HUES64 (cell line): ENCODE measurements around the gene GRWD1.
"Not testable (repeated sequence)": the region's sequence is repeated elsewhere in the genome, so short reads cannot be mapped to it uniquely, and the experiment has no call there.

Experiments
- H3K27ac ChIP-seq: 2 replicates; pipeline ENCODE4 v1.7.0; 2013; ENCODE audit warnings: low read depth, low read length, inconsistent platforms
- H3K27me3 ChIP-seq: 2 replicates; pipeline ENCODE4 v1.6.1; 2013; ENCODE audit warnings: mild to moderate bottlenecking, low read length; ENCODE audit not compliant: insufficient read depth
- H3K36me3 ChIP-seq: 2 replicates; pipeline ENCODE4 v1.6.1; 2013; ENCODE audit warnings: mild to moderate bottlenecking, low read length; ENCODE audit not compliant: insufficient read depth
- H3K4me1 ChIP-seq: 2 replicates; pipeline ENCODE4 v1.6.1; 2013; ENCODE audit warnings: mild to moderate bottlenecking, low read length, moderate library complexity; ENCODE audit not compliant: insufficient read depth
- H3K4me3 ChIP-seq: 2 replicates; pipeline ENCODE4 v1.5.1; 2013; ENCODE audit warnings: mild to moderate bottlenecking, low read length, moderate library complexity
- H3K9ac ChIP-seq: 2 replicates; pipeline ENCODE4 v1.6.1; 2013; ENCODE audit warnings: mild to moderate bottlenecking, low read depth, low read length
- H3K9me3 ChIP-seq: 2 replicates; pipeline ENCODE4 v1.6.1; 2013; ENCODE audit warnings: low read depth, low read length; ENCODE audit not compliant: insufficient read depth
- WGBS: fragments of 150-250, 120-280 bp; methylation state at CpG from one replicate; pipeline ENCODE4 v1.1.7; 2013; ENCODE audit warnings: missing lambda C conversion rate; 5-methylcytosine and 5-hydroxymethylcytosine counted together

Gene GRWD1

DNA sequence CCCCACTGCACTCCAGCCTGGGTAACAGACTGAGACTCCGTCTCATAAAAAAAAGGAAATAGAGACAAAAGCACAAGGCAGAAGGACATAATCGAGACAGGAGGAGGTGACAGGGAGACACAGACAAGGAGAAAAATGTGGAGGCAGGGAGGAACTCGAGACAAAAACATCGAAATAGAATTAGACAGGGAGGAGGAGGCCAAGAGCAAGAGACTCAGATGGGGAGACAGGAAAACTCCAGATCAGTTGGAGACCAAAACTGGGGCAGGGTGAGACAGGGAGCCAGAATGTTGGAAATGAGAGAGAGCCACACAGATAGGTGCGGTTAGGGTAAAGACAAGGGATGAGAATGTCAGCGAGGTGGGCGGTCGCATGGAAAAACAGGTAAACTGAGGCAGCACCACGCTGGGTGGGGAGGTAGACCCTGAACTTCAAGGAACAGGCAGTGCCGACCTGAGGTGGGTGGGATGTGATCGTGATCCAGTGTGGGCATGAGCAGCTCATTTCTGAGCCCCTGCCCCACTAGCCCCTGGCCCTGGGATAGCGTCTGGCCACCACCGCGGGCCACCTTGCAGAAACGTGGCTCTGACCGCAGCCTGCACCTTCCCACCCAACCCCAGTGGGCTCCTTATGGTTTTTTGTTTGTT lies 38.6 kb downstream of the GRWD1 start:
- WGBS: 94% methylated on average over 16 of the region's 16 CpGs
- Histone ChIP-seq H3K4me3 (no peak overlapping the region), H3K4me1 (no peaks in the 10 kb centered on the region), H3K27me3 (no peaks in the 10 kb centered on the region), H3K9me3 (no peaks in the 10 kb centered on the region), H3K9ac (no peak overlapping the region), H3K36me3 (peaks cover 22% of the 10 kb centered on the region), H3K27ac (no peak overlapping the region)

DNA sequence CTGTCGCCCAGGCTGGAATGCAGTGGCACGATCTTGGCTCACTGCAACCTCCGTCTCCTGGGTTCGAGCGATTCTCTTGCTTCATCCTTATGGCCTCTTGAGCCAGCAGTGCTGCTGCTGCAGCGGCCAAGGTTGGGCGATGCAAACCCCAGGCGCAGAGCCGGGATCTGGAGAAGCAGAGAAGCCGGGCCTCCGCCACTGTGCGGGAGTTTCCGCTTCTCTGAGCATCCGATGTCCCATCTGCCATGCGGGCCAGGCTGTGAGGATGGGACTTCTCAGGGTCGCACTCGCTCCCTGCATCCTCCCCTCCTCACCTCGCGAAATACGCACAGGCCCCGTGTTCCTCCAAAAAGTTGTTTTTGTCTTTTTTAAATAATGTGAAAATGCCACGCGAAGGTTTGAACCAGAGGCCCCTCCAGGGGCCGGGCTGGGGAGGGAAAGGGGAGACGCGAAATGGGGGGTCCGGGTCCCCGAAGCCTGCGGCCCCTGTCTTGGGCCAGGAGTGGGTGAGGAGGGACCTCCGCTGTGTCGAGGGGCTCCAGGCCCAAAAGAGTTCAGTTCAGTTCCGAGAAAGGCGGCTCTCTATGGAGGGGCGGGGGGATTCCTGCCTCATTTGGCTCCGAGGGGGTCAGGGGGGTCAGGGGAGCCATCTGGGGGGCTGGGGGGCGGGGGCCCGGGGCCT lies 39.3 kb downstream of the GRWD1 start:
- H3K9ac ChIP-seq: no peak overlapping the region
- WGBS: 92% methylated on average over 34 of the region's 37 CpGs
- H3K4me1 ChIP-seq: peaks cover 3% of the 10 kb centered on the region; the same call in 1 of the 2 replicates
- peaks cover 15% of the 10 kb centered on the region; the same call in 1 of the 2 replicates for H3K36me3 ChIP-seq
- H3K27me3 ChIP-seq: peaks cover 2% of the 10 kb centered on the region; the same call in 1 of the 2 replicates
- no peaks in the 10 kb centered on the region for H3K9me3 ChIP-seq
- H3K27ac ChIP-seq: no peak overlapping the region
- H3K4me3 ChIP-seq: no peak overlapping the region

DNA sequence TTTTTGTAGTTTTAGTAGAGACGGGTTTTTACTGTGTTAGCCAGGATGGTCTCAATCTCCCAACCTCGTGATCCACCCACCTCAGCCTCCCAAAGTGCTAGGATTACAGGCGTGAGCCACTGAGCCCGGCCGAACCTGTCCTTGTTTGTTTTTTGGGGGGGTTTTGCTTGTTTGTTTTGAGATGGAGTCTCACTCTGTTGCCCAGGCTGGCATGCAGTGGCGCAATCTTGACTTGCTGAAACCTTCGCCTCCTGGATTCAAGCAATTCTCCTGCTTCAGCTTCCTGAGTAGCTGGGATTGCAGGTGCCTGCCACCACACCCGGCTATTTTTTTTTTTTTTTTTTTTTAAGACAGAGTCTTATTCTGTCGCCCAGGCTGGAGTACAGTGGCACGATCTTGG lies 40.9 kb downstream of the GRWD1 start:
- H3K9ac ChIP-seq, H3K4me1 ChIP-seq: not testable (repeated sequence)
- WGBS: 94% methylated on average over 9 of the region's 10 CpGs

DNA sequence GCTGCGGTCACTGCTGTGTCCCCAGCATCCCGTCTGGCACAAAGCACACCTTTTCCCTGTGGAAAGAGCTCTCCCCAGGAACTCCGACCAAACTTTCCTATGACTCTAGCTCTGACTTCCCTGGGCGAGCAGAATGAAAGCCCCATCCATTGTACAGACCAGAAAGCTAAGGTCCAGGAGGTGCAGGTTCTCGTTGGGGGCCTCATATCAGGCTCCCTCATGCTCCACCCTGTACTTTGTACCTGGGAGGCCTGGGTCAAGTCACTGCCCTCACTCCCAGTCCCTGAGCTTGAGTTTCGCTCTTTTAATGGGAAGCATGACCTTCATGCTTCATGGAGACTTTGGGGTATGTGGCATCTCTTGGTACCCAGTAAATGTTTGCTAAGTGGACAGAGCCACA lies 41.8 kb downstream of the GRWD1 start:
- H3K4me3 ChIP-seq: no peak overlapping the region
- H3K9ac ChIP-seq: no peak overlapping the region
- H3K4me1 ChIP-seq: peaks cover 7% of the 10 kb centered on the region
- whole genome bisulfite sequencing: 91% methylated on average over 6 of the region's 6 CpGs
- no peaks in the 10 kb centered on the region for H3K36me3 ChIP-seq
- no peak overlapping the region for H3K27ac ChIP-seq
- peaks cover 5% of the 10 kb centered on the region; the same call in 1 of the 2 replicates for H3K27me3 ChIP-seq
- no peaks in the 10 kb centered on the region for H3K9me3 ChIP-seq

More for the DNA sequence above, 40.9 kb downstream of the GRWD1 start:
- not testable (repeated sequence) for H3K36me3 ChIP-seq, H3K27ac ChIP-seq, H3K4me3 ChIP-seq, H3K9me3 ChIP-seq, H3K27me3 ChIP-seq

DNA sequence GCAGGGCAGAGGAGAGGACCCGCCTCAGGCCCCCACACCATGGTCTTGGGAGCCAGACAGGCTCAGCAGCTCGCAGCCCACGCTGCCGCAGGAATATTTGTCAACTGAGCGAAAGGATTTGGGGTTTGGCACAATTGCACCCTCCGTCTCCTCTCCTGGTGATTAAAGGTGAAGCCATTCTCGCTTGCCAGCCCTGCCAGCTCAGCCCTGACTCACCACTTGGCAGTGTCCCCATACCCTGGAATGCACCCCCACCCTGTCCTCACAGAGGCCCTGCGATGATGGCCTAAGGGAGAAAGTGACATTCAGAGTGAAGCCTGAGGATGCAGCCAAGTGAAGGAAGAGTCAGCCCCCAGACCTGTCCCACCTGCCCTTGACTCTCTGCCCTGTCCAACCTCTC lies 42.2 kb downstream of the GRWD1 start:
- Histone ChIP-seq H3K27me3 (peaks cover 5% of the 10 kb centered on the region; the same call in 1 of the 2 replicates), H3K4me1 (peaks cover 7% of the 10 kb centered on the region), H3K27ac (no peak overlapping the region), H3K9me3 (no peaks in the 10 kb centered on the region), H3K9ac (no peak overlapping the region), H3K36me3 (no peaks in the 10 kb centered on the region), H3K4me3 (no peak overlapping the region)
- WGBS: 94% methylated on average over 8 of the region's 8 CpGs

DNA sequence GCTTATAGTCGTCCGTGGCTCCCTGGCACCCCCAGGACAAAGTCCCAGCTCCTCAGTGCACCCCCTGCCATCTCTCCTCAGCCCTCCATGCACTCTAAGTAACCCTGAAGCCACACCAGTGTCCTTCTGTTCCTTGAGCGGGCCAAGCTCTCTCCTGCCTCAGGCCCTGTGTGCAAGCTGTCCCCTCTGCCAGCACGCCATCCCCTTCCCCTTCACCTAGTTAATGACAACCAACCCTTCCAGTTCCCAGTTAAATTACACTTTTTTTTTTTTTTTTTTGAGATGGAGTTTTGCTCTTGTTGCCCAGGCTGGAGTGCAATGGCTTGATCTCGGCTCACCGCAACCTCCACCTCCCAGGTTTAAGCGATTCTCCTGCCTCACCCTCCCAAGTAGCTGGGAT lies 42.7 kb downstream of the GRWD1 start:
- H3K4me3 ChIP-seq, H3K36me3 ChIP-seq, H3K9ac ChIP-seq, H3K4me1 ChIP-seq, H3K27ac ChIP-seq, H3K9me3 ChIP-seq, H3K27me3 ChIP-seq: not testable (repeated sequence)
- WGBS: 89% methylated on average over 7 of the region's 7 CpGs

DNA sequence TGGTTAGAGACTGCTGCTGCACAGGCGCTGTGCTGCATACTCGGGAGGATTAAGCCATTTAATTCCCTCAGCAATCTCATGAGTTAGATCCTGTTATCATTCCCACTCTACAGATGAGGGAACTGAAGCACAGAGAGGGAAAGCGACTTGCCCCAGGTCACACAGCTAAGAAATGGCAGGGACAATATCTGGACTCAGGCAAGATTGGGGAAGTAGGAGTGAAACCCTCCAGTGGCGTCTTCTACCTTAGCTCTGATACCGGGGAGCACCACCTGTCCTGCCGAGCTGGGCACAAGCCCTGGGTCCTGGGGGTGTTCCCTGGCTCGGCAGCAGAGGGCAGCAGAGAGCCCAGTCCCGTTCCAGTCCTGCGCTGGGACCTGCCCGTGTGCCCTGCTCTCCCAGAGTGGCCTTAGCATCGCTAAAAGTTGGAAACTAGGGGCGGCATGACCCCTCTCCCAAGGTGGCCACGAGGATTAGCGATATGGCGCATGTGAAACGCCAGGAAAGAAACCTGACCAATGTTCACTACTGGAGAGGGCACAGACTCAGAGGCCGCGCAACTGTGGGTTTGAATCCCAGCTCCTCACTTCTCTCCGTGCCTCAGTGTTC lies 43.9 kb downstream of the GRWD1 start:
- Histone ChIP-seq H3K9ac (no peak overlapping the region), H3K4me1 (peaks cover 7% of the 10 kb centered on the region), H3K4me3 (no peak overlapping the region), H3K27ac (no peak overlapping the region), H3K36me3 (no peaks in the 10 kb centered on the region), H3K9me3 (no peaks in the 10 kb centered on the region), H3K27me3 (peaks cover 8% of the 10 kb centered on the region)
- 31% methylated on average over 19 of the region's 19 CpGs for WGBS

DNA sequence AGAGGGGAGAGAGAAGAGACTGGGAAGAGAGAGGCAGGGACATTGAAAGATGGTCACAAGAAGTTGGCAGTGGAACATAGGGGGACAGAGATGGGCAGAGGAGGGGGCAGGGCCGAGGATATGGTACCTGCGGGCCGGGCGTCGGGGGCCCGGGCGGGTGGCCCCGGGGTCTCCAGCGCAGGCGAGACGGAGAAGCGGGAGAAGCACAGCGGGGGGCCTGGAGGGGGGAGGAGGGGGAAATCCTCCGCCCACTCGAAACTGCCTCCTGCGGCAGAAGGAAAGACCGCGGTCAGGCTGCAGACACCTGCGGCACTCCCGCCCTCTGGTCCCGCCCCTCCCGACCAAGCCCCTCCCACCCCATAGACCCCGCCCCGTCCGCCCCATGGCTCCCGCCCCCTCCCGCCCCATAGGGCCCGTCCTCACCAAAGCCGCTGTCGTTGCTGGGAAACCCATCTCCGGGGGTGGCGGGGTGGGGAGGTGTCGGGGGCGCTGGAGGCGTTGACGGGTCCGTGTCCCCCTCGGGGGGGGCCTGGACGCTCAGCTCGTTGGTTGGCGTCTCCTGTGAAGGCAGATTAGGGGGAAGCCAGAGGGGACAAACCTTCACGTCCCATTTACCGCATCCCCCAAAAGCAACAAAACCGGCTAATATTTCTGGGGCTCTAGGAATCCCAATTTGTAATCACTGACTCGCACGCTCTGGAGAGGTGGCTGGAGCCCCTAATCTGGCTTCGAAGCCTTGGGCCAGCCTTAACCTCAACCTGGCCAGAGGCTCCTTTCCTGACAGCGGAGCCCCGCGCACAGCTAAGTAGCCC lies 45.4 kb downstream of the GRWD1 start:
- peaks cover 8% of the 10 kb centered on the region for H3K27me3 ChIP-seq
- H3K4me3 ChIP-seq: peak overlapping the region; percentile 60
- H3K27ac ChIP-seq: peak overlapping the region; percentile 89; the same call in 1 of the 2 replicates
- no peaks in the 10 kb centered on the region for H3K9me3 ChIP-seq
- 3% methylated on average over 36 of the region's 50 CpGs for WGBS
- no peak overlapping the region for H3K9ac ChIP-seq
- no peaks in the 10 kb centered on the region for H3K36me3 ChIP-seq
- peaks cover 7% of the 10 kb centered on the region for H3K4me1 ChIP-seq

DNA sequence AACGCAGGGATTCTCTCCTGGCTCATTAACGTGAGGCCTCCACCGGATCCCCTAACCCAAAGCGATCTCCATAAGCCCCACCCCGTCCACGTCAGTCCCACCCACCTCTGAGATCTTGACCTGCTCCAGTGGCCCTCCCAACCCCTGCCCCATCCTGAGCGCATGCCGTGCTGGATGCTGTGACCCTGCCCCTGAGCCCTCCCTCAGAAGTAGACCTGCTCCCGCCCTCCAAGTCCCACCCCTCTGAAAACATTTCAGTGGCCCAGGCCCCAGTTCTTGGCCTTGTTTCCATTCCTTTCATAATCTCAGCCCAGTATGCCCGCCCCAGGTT lies 46.0 kb downstream of the GRWD1 start:
- Histone ChIP-seq H3K9ac (no peak overlapping the region), H3K36me3 (no peaks in the 10 kb centered on the region), H3K9me3 (no peaks in the 10 kb centered on the region), H3K27ac (peak overlapping the region; percentile 89; the same call in 1 of the 2 replicates), H3K4me3 (peak overlapping the region; percentile 60), H3K27me3 (peaks cover 8% of the 10 kb centered on the region), H3K4me1 (peaks cover 7% of the 10 kb centered on the region)
- WGBS: 9% methylated on average over 10 of the region's 10 CpGs

DNA sequence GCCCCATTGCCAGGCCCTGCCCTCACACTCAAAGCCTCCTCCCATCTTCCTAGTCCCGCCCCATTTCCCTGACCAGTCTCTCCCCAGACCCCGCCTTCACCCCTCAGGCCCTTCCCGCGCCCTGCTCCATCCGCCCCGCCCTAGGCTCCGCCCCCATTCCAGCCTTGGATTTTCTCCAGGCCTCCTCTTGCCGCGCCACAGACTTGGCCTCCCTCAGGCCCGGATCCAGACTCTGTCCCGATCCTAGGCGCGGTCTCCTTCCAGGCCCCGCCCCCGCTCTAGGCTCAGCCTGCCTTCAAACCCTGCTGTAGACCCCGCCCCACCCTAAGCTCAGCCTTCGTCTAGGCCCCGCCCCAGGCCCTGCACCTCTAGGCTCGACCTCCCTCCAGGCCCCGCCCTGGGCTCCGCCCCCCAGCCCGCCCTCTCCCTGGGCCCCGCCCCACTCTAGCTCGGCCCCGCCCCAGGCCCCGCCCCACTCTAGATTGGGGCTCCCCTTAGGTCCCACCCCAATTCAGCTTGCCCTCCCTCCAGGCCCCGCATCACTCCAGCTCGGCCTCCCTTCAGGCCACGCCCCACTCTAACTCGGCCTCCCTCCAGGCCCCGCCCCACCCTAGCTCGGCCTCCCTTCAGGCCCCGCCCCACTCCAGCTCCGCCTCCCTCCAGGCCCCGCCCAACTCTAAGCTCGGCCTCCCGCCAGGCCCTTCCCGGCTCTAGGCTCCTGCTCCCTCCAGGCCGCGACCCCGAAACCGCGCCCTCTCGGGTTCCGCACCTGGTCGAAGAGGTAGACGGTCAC lies 47.3 kb downstream of the GRWD1 start:
- Histone ChIP-seq H3K4me1 (peaks cover 7% of the 10 kb centered on the region), H3K9me3 (no peaks in the 10 kb centered on the region), H3K36me3 (no peaks in the 10 kb centered on the region), H3K27ac (peak overlapping the region; percentile 84; the same call in 1 of the 2 replicates), H3K4me3 (peak overlapping the region; percentile 69), H3K9ac (peak overlapping the region; percentile 73), H3K27me3 (peaks cover 8% of the 10 kb centered on the region)
- WGBS: 2% methylated on average over 43 of the region's 47 CpGs
